ENCODE data around the gene XXYLT1. TPM values are rescaled to one million over a fixed set of nuclear protein-coding genes. Genes with fewer than 3 reads are reported as not detected.

Gene XXYLT1
- total and polyA plus RNA-seq, 9 of the 15 experiments (the other 6 are each of a cell fraction or from before 2014, with no cell fraction given) = 1.9 to 18.9 (median 15.0) TPM

- TF ChIP-seq, protein P1, sequence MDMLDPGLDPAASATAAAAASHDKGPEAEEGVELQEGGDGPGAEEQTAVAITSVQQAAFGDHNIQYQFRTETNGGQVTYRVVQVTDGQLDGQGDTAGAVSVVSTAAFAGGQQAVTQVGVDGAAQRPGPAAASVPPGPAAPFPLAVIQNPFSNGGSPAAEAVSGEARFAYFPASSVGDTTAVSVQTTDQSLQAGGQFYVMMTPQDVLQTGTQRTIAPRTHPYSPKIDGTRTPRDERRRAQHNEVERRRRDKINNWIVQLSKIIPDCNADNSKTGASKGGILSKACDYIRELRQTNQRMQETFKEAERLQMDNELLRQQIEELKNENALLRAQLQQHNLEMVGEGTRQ (CRISPR knock-in tag; IDR thresholded peaks at IDR 0.05) = no peak
- no peak for TF ChIP-seq COPS2 (conservative IDR thresholded peaks at IDR 0.05)
- no peak for TF ChIP-seq ZNF707 (CRISPR knock-in tag; conservative IDR thresholded peaks at IDR 0.05)
- no peak for TF ChIP-seq RBM34 (IDR thresholded peaks at IDR 0.05; ENCODE audit: borderline replicate concordance, insufficient read depth, low read length)
- TF ChIP-seq ZC3H11A (IDR thresholded peaks at IDR 0.05; ENCODE audit: low read depth, low read length) = no peak
- no peak for TF ChIP-seq SP2 (IDR thresholded peaks at IDR 0.05; ENCODE audit: extremely low read depth, low read depth, low read length, poor library complexity, severe bottlenecking)
- no peak for TF ChIP-seq NFATC3 (IDR thresholded peaks at IDR 0.05)
- no peak for TF ChIP-seq ZSCAN32 (CRISPR knock-in tag; IDR thresholded peaks at IDR 0.05)
- TF ChIP-seq, protein P2, sequence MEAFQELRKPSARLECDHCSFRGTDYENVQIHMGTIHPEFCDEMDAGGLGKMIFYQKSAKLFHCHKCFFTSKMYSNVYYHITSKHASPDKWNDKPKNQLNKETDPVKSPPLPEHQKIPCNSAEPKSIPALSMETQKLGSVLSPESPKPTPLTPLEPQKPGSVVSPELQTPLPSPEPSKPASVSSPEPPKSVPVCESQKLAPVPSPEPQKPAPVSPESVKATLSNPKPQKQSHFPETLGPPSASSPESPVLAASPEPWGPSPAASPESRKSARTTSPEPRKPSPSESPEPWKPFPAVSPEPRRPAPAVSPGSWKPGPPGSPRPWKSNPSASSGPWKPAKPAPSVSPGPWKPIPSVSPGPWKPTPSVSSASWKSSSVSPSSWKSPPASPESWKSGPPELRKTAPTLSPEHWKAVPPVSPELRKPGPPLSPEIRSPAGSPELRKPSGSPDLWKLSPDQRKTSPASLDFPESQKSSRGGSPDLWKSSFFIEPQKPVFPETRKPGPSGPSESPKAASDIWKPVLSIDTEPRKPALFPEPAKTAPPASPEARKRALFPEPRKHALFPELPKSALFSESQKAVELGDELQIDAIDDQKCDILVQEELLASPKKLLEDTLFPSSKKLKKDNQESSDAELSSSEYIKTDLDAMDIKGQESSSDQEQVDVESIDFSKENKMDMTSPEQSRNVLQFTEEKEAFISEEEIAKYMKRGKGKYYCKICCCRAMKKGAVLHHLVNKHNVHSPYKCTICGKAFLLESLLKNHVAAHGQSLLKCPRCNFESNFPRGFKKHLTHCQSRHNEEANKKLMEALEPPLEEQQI (IDR thresholded peaks at IDR 0.05) = no peak
- TF ChIP-seq HDAC3 (IDR thresholded peaks at IDR 0.05; ENCODE audit: borderline replicate concordance, partially characterized antibody) = peak; percentile 22
- no peak for TF ChIP-seq SRSF1 (IDR thresholded peaks at IDR 0.05; ENCODE audit: low read depth, low read length)
- no peak for TF ChIP-seq CREBBP (IDR thresholded peaks at IDR 0.05; ENCODE audit: low read depth, low read length)
- no peak for TF ChIP-seq ZBTB40 (IDR thresholded peaks at IDR 0.05)
- TF ChIP-seq ZBTB40 (CRISPR knock-in tag; IDR thresholded peaks at IDR 0.05) = no peak
- TF ChIP-seq ZFPM2 (CRISPR knock-in tag; IDR thresholded peaks at IDR 0.05) = no peak
- no peak for TF ChIP-seq CBX3 (IDR thresholded peaks at IDR 0.05; ENCODE audit: borderline replicate concordance in 1 of 2, low read length in 2 of 2)
- no peak for TF ChIP-seq ARHGAP35 (IDR thresholded peaks at IDR 0.05; ENCODE audit: partially characterized antibody)
These were observed 106.2 kb downstream of the XXYLT1 start (continued) for GRCh38 chr3:195164573-195165264.

Data from K562 (cell line).